OCI-LY3 (cell line): Measurements from ENCODE around the gene DSC3.
A peak's percentile ranks its signal among the peaks of the same experiment; 100 is the strongest.

Source experiments
- H2AFZ ChIP-seq: fragments of 200-600, 300-600 bp; shearing (Covaris generic); 2 replicates; pipeline ENCODE4 v1.6.0; 2014; ENCODE audit warnings: antibody characterized with exemption, low read depth, low read length
- H3K27ac ChIP-seq: fragments of 200-600, 300-600 bp; sonication (generic); 2 replicates; pipeline ENCODE4 v1.5.1; 2014; ENCODE audit warnings: mild to moderate bottlenecking, low read length, moderate library complexity, mixed read lengths
- H3K27me3 ChIP-seq: fragments of 200-600, 300-600 bp; sonication (generic); 2 replicates; pipeline ENCODE4 v1.6.1; 2014; ENCODE audit warnings: low read depth, low read length, mixed read lengths
- H3K36me3 ChIP-seq: fragments of 200-600, 300-600 bp; sonication (generic); replicated peaks from 2 replicates; pipeline ENCODE3; 2014; ENCODE audit warnings: low read depth, low read length, mixed read lengths
- H3K4me1 ChIP-seq: fragments of 300-600, 200-600 bp; sonication (generic); 2 replicates; pipeline ENCODE4 v1.6.1; 2014; ENCODE audit warnings: low read length, mixed read lengths
- H3K4me2 ChIP-seq: fragments of 200-600, 300-600 bp; sonication (generic); 2 replicates; pipeline ENCODE4 v1.6.1; 2014; ENCODE audit warnings: low read length, mixed read lengths
- H3K4me3 ChIP-seq: fragments of 300-600, 200-600 bp; sonication (generic); 2 replicates; pipeline ENCODE4 v1.5.1; 2014; ENCODE audit warnings: antibody characterized with exemption, mild to moderate bottlenecking, low read length, moderate library complexity
- H3K79me2 ChIP-seq: fragments of 300-600, 200-600 bp; shearing (Covaris generic); 2 replicates; pipeline ENCODE4 v1.6.1; 2014; ENCODE audit warnings: mild to moderate bottlenecking, low read length, mixed read lengths
- H3K9ac ChIP-seq: fragments of 300-600, 200-600 bp; shearing (Covaris generic); 2 replicates; pipeline ENCODE4 v1.6.0; 2014; ENCODE audit warnings: mild to moderate bottlenecking, low read length, moderate library complexity
- H3K9me3 ChIP-seq: fragments of 200-600, 300-600 bp; shearing (Covaris generic); 2 replicates; pipeline ENCODE4 v1.6.1; 2014; ENCODE audit warnings: low read length, mixed read lengths; ENCODE audit not compliant: insufficient read depth
- H4K20me1 ChIP-seq: fragments of 200-600, 300-600 bp; sonication (generic); 2 replicates; pipeline ENCODE4 v1.6.1; 2016; ENCODE audit warnings: low read length, mixed read lengths; ENCODE audit not compliant: insufficient read depth
- EZH2phosphoT487 ChIP-seq: fragments of 200-600 bp; shearing (Covaris generic); IDR thresholded peaks from 2 replicates; pipeline ENCODE4 v1.6.1; 2018; ENCODE audit warnings: antibody characterized with exemption, mixed run types, low read depth
- TF ChIP-seq, protein P1 (sequence below): fragments of 200-600, 300-600 bp; sonication (generic); IDR thresholded peaks from 2 replicates; pipeline ENCODE4 v1.5.1; 2014; ENCODE audit warnings: antibody characterized with exemption, low read length, low read depth

Gene DSC3

DNA sequence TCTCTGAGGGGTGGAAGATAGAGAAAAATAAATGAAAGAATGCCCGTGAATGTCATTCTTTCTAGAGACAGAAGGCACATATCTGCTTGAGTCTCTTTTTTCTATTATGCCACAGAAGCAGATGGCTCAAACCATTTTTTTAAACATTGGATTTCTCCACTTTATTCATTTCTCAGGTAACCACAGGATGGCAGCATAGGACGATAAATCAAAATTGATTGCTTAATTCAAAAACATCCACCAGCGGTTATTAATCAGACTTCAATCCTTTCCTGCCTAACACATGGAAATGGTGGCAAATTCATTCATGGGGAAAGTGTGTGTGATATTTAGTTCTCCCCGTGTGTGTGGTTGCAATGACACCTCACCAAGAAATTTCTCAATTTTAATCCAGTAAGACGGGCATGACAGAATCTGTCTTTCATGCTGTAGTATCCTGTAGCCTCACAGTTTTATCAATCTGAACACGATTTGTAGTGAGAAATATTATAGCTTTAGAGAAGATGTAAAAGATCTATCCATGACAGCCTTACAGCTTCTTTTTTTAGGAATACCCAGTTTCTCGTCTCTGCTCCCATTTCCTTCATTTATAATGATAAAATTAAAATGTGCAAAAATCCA, 72.2 kb downstream of the DSC3 start:
- TF ChIP-seq, protein P1, sequence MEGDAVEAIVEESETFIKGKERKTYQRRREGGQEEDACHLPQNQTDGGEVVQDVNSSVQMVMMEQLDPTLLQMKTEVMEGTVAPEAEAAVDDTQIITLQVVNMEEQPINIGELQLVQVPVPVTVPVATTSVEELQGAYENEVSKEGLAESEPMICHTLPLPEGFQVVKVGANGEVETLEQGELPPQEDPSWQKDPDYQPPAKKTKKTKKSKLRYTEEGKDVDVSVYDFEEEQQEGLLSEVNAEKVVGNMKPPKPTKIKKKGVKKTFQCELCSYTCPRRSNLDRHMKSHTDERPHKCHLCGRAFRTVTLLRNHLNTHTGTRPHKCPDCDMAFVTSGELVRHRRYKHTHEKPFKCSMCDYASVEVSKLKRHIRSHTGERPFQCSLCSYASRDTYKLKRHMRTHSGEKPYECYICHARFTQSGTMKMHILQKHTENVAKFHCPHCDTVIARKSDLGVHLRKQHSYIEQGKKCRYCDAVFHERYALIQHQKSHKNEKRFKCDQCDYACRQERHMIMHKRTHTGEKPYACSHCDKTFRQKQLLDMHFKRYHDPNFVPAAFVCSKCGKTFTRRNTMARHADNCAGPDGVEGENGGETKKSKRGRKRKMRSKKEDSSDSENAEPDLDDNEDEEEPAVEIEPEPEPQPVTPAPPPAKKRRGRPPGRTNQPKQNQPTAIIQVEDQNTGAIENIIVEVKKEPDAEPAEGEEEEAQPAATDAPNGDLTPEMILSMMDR, result peak; percentile 69
- no peak for TF ChIP-seq EZH2phosphoT487
- no peaks in the 10 kb centered on the region for H3K79me2 ChIP-seq
- H3K27ac ChIP-seq, result no peak overlapping the region
- no peaks in the 10 kb centered on the region for H3K36me3 ChIP-seq
- peak overlapping the region; percentile 36 for H3K9ac ChIP-seq
- H3K4me1 ChIP-seq, result peaks cover 4% of the 10 kb centered on the region; the same call in 1 of the 2 replicates
- H3K4me3 ChIP-seq, result peak overlapping the region; percentile 74
- H3K4me2 ChIP-seq, result peak overlapping the region; percentile 89
- H2AFZ ChIP-seq, result peak overlapping the region; percentile 59
- H3K9me3 ChIP-seq, result no peaks in the 10 kb centered on the region
- no peaks in the 10 kb centered on the region for H4K20me1 ChIP-seq
- H3K27me3 ChIP-seq, result no peaks in the 10 kb centered on the region

DNA sequence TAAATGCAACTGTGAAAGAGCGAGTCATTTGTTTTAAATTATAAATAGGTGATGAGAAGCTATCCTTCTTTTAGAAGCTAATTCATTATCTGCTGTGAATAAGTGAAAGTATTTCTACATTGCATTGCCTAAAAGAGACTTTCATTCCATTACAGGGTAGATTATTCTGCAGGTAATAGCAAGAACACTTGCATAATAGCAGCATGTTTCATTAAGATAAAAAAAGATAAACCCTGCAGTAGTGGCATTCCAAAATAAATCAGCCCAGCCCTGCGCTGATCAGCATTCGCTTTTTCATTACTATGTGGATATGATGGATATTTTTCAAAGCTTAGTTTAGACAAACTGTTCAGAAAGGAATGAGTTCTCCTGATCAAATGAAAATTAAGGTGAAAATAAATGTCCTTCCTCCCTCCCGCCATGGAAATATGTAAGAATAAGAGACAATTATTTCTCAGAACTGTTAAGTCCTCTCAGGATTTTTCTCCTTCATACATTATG, 72.8 kb downstream of the DSC3 start:
- Histone ChIP-seq H3K4me1 (peaks cover 4% of the 10 kb centered on the region; the same call in 1 of the 2 replicates), H3K27ac (no peak overlapping the region), H4K20me1 (no peaks in the 10 kb centered on the region), H2AFZ (no peak overlapping the region), H3K9ac (no peak overlapping the region), H3K9me3 (no peaks in the 10 kb centered on the region), H3K27me3 (no peaks in the 10 kb centered on the region), H3K79me2 (no peaks in the 10 kb centered on the region), H3K36me3 (no peaks in the 10 kb centered on the region), H3K4me2 (peak overlapping the region; percentile 89), H3K4me3 (no peak overlapping the region)
- TF ChIP-seq, protein P1, result no peak
- no peak for TF ChIP-seq EZH2phosphoT487

- Histone ChIP-seq H3K79me2 (no peaks in the 10 kb centered on the region), H3K9ac (no peak overlapping the region), H4K20me1 (no peaks in the 10 kb centered on the region), H3K4me2 (no peak overlapping the region), H3K36me3 (no peaks in the 10 kb centered on the region), H3K9me3 (no peaks in the 10 kb centered on the region), H3K27ac (no peak overlapping the region), H3K4me3 (no peak overlapping the region), H3K27me3 (no peaks in the 10 kb centered on the region), H2AFZ (no peak overlapping the region), H3K4me1 (peaks cover 4% of the 10 kb centered on the region; the same call in 1 of the 2 replicates)
- no peak for TF ChIP-seq EZH2phosphoT487
- TF ChIP-seq, protein P1, result no peak
Measured at GRCh38 chr18:30967701-30968100, 74.8 kb downstream of the DSC3 start.

- no peaks in the 10 kb centered on the region for H3K27me3 ChIP-seq
- no peak overlapping the region for H3K4me3 ChIP-seq
Measured at GRCh38 chr18:30965237-30965636, 77.3 kb downstream of the DSC3 start.

More at GRCh38 chr18:30965237-30965636, 77.3 kb downstream of the DSC3 start:
- Histone ChIP-seq H3K4me1 (no peaks in the 10 kb centered on the region), H4K20me1 (no peaks in the 10 kb centered on the region), H3K27ac (no peak overlapping the region), H3K4me2 (no peak overlapping the region), H3K36me3 (no peaks in the 10 kb centered on the region), H3K79me2 (no peaks in the 10 kb centered on the region), H3K9ac (no peak overlapping the region), H2AFZ (no peak overlapping the region), H3K9me3 (no peaks in the 10 kb centered on the region)
- TF ChIP-seq EZH2phosphoT487, result no peak
- TF ChIP-seq, protein P1, result no peak
